T-helper 2 cell (primary cell): Measurements from ENCODE around the gene CBFA2T2.
A peak's percentile ranks its signal among the peaks of the same experiment; 100 is the strongest.
"Not testable (repeated sequence)": the region's sequence is repeated elsewhere in the genome, so short reads cannot be mapped to it uniquely, and the experiment has no call there.

Experiments
- DNase-seq, 5 experiments: peaks; one replicate each; pipeline versions ENCODE4 v3.0.0 to v3.0.0-alpha.2; 2012 to 2022
- total RNA-seq, 2 donors: gene quantifications; one replicate each; lab custom pipeline; 2026; lab: John Stamatoyannopoulos, UW

Gene CBFA2T2
- total RNA-seq: 39.0 to 45.0 reads per million in 2 donors

DNA sequence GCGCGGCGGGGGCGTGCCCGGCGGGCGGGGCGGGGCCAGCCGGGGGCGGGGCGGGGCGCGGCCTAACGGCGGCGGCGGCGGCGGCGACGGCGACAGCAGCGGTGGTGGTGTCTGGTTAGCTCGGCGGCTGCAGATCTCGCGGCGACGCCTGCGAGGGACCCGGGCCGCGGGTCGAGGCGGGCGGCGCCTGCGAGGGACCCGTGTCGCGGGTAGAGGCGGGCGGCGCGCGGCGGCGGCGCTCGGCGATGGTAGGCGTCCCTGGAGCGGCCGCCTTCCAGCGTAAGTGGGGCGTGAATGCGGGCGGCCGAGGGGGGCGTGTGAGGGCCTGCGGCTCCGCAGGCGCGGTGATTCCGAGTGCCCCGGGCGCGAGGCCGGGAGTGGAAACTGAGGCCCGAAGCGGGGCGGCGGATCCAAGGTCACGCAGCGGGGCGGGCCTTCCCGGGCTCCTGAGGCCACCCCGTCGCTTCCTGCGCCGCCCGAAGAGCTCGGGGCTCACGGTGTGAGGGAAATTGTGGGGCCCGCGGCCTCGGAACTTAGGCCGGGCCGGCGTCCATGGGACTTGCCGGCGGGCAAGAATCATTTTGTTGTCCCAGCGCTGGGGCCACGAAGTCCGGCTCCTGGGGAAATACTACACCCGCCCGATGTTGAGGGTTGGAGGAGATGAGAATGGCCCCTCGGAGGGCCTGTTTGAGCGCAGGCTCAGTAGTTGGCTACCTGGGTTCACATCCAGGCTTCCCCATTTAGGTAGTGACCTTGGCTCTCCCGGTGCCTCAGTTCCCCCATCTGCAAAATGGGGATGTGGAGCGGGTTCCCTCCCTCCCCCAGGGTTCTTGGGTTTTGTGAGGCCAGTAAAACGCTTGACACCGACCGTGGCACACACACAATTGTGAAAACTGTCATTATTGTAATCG is at the start of gene CBFA2T2:
Gene CBFA2T2 (plus strand): TSS at position 74 of the 911 bp plus-strand sequence. CDS start 172 bp downstream, at position 246.
- DNase-seq: peak in 1 of 5 experiments; percentile 30

DNA sequence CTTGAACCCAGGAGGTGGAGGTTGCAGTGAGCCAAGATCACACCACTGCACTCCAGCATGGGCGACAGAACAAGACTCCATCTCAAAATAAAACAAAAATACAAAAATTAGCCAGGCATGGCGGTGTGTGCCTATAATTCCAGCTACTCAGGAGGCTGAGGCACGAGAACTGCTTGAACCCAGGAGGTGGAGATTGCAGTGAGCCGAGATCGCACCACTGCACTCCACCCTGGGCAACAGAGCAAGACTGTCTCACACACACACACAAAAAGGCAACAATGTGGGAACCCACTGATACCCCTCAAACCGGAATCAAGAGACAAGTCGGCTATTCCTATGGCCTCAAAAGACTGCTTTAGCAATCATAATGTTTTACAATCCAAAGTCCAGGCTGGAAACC is 49.3 kb upstream of the CBFA2T2 start:
- not testable (repeated sequence) for DNase-seq

DNA sequence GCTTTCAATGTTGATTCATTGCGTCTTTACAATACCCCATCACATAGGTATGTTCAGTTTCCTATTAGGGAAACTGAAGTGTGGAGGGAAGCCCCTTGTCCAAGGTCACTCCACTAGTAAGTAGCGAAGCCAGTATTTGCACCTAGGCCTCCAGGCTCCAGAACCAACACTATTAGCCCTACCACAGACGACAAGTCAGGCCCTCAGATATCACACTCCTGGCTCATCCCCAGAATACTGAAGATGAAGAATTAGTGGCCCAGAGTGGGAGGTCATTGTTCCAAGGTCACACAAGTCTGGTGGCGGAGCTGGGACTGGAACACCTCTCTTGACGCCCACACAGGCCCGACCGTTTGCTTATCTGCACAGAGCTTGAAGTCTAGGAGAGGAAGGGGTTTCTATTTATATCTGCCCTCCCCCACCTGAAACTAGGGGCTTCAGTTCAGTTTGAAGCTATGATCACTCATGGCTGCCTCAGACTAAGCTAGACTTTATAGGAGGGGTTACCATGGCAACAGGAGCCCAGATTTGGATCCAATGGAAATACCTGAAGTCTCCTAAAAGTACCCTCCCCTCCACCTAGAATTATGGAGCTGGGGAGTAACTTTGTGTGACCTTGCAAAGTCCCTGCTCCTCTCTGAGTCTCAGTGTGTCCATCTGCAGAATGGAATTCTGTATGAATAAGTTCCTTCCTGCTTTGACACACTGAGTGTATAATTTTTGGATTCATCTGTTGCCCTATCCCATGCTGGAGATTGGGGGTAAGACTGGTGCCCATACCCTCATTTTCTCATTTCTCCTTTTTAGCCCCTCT is 48.5 kb upstream of the CBFA2T2 start:
- DNase-seq: no peak

- peak in 1 of 5 experiments; percentile 25 for DNase-seq
Observed at GRCh38 chr20:33442136-33443005, 47.5 kb upstream of the CBFA2T2 start.

DNA sequence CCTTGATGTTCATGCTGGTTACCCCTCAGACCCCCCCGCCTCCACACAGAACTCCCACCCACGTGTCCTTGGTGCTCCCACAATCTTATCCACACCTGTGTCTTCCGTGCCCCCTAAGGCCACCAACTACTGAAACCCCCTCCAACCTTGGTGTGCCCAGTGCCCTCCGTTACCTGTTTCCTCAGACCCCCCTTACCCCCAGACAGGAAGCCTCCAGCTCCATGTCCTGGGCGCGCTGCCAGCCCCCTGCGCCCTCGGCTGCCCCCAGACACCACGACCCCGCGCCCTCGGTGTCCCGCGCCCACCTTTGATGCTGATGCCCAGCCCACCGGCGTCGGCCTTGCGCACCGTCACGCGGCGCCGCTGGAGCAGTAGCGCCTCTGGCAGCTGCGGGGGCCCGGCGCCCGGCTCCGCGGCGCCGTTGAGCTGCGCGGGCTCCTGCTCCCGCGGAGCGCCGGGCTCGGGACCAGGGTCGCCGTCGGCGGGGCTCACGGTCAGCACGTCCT is 46.8 kb upstream of the CBFA2T2 start:
- DNase-seq: peak in 4 of 5 experiments; percentile 6 to 55 (median 17)

DNA sequence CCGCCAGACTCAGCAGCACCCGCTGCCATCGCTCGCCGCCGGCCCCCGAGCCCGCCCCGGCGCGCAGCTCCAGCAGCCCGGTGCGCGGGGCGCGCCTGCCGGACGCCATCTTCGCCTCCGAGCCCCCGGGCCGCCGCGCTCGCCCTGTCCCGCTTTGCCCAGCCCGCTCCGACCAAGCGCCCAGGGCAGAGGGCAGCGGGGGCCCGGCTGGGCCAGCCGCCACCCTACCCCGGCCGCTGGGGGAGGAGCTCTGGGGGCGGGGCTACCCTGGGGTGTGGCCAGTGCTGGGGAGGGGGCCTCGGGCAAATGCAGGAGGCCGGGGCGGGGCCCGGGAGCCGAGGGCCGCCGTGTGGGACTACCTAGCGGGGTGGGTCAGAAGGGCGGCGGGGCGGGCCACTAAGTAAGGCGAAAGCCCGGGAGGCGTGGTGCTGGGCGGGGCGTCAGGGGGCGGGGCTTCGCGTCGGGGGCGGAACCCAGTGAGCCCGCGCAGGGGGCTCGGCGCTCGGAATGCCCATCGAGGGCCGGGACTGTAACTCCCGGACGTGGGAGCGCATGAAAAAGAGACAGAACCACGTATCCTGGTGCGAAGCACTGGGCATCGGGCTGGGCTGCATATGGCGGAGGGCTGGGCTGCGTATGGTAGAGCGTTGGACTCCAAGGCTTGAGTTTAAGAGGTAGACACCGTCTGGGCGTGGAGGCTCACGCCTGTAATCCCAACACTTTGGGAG is 46.2 kb upstream of the CBFA2T2 start, which contains the start of gene SNTA1:
Gene SNTA1 (minus strand): TSS at position 252 of the 728 bp plus-strand sequence. CDS start 143 bp downstream, at position 109.
- peak; percentile 76 to 93 (median 85) for DNase-seq

DNA sequence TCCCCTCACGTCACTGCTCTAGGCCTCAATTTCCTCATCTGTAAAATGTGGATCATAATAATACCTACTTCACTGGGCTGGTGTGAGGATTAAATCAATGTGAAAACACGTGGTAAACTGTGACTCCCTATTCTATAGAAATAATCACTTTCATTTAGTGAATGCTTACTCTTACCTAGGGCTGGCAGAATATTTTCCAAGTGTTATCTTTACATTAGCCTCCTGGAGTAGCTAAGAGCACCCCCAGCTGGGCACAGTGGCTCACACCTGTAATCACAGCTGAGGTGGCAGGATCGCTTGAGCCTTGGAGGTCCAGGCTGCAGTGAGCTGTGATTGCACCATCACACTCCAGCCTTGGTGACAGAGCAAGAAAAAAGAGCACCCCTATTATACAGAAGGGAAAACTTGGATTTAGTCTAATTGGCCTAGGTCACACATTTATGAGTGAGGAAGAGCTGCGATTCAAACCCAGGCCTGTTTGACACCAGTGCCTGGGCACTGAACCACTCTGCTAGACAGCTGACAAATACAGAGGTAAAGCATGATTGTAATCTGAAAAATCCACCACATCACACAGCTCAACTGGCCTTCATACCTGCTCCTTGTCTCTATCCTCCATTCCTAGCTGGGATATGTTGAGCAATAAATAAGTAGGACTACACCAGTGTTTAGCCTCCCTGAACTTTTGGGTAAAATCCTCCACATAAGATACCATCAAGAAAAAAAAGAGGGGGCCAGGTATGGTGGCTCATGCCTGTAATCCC is 44.9 kb upstream of the CBFA2T2 start:
- peak in 3 of 5 experiments; percentile 12 to 56 (median 16) for DNase-seq

GRCh38 chr20:33445881-33446625 is 43.8 kb upstream of the CBFA2T2 start:
- no peak for DNase-seq

DNA sequence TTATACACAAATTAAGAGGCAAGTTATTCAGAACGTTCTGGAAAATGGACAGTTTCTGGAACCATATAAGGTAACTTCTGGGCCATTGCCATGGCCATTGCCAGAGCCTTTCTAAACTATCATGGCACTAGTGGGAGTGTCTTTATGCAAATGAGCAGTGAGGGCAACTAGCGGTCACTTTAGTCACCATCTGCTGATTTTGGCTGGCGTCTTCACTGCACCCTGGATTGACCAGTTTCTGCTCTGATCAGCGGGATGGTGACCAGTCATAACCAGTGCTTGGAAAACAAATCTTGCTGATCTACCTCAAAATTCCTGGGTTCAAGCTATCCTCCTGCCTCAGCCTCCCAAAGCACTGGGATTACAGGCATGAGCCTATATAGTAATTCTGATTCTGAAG is 39.0 kb upstream of the CBFA2T2 start:
- DNase-seq: no peak

DNA sequence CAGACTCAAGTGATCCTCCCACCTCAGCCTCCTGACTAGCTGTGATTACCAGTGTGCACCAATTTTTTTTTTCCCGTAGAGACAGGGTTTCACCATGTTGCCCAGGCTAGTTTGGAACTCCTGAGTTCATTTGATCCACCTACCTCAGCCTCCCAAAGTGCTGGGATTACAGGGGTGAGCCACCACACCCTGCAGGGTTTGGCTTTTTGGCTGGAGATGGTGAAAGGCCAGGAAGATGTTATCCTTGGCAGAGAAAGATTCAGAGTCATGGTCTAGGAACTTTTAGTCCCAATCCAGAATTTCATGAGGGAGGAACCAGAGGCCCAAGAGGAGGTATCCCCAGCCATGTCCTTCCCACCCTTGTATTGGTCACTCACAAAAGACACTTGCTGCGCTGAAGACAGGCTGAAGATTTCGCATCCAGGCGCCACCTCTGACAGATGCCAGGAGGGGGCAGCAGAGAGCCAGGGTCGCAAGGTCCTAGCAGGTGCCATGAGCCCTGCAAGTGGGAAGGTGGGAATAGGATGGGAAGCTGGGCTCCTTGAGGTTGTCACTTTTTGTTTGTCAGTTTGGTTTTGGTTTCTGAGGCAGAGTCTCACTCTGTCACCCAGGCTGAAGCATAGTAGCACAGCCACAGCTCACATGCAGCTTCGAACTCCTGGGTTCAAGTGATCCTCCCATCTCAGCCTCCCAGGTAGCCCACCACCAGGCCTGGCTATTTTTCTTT is 32.8 kb upstream of the CBFA2T2 start:
- peak; percentile 62 to 71 (median 67) for DNase-seq

- DNase-seq: no peak
Observed at GRCh38 chr20:33459599-33459998, 30.3 kb upstream of the CBFA2T2 start.

DNA sequence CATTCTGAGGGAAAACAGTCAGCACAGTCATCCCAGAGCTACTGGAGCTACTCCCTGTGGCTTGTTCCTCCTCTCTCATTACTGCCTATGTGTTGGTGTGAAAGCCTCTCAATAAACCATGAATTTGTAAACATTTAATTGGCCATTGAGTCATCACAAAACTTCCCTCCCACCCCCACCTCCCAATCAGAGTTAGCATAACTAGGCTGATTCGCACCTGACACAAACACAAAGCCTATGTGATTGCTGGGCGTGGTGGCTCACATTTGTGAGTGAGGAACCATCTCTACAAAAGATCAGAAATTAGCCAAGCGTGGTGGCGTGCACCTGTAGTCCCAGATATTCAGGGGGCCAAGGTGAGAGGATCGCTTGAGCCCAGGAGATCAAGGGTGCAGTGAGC is 29.2 kb upstream of the CBFA2T2 start:
- peak in 1 of 5 experiments; percentile 32 for DNase-seq

GRCh38 chr20:33463332-33464101 is 26.4 kb upstream of the CBFA2T2 start:
- DNase-seq: no peak

DNA sequence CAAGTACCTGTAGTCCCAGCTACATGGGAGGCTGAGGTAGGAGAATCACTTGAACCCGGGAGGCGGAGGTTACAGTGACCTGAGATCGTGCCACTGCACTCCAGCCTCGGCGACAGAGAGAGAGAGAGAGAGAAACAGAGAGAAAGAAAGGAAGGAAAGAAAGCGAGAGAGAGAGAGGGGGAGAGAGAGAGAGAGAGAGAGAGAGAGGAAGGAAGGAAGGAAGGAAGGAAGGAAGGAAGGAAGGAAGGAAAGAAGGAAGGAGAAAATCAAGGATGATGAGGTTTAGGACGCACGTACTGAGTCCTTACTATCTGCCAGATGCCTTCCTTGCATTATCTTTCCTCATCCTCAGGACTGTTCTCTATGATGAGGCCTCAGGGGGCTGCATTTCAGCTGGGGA is 25.1 kb upstream of the CBFA2T2 start:
- not testable (repeated sequence) for DNase-seq

- DNase-seq: no peak
Observed at GRCh38 chr20:33465481-33466302, 24.2 kb upstream of the CBFA2T2 start.

DNA sequence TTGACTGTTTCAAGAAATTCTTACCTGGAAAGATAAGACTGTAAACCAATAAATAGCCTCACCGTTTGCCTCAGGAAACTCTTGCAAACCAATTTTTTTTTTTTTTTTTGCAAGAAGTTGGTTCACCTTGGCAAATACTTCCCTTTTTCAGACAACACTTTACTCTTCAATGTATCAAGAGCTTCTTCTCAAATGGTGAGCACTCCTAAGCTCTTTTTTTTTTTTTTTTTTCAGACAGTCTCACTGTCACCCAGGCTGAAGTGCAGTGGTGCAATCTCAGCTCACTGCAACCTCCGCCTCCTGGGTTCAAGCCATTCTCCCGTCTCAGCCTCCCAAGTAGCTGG is 23.6 kb upstream of the CBFA2T2 start:
- DNase-seq: no peak

DNA sequence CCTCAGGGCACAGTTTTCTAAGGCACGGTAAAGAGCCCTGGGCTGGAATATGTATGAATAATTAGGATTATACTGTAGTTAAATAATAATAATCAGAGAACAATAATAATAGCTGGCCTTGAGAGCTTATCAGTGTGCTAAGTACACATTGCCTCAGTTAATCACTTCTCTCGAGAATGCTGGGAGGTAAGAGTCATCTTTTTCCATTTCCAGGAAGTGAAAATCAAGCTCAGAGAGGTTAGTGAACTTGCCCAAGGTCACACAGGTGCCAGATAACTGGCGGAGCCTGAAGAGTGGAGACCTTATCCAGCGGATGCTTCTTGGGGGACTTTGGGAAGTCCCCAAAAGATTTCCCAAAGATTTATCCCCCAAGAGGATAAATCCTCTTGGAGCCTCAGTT is 19.4 kb upstream of the CBFA2T2 start:
- DNase-seq: no peak
